ENCODE data around the gene CHDH.

- TF ChIP-seq CTCF (conservative IDR thresholded peaks at IDR 0.05; ENCODE audit: low read depth, low read length) = no peak
- TF ChIP-seq EZH2 (IDR thresholded peaks at IDR 0.05; ENCODE audit: low read length, unreplicated experiment) = no peak
Measured at GRCh38 chr3:53768478-53769459, 77.5 kb downstream of the CHDH start.

All from PC-3 (cell line).